ENCODE results near the gene DNAJC8.

DNAJC8 gene

GRCh38 chr1:28249013-28249865 is 16.4 kb upstream of the DNAJC8 start:
- DNase-seq = no peak

GRCh38 chr1:28248273-28249012 is 15.6 kb upstream of the DNAJC8 start:
- DNase-seq = peak; percentile 58 to 76

- DNase-seq = no peak
These were observed 14.9 kb upstream of the DNAJC8 start for GRCh38 chr1:28247612-28248272.

- DNase-seq = no peak
These were observed 13.6 kb upstream of the DNAJC8 start for GRCh38 chr1:28246427-28246832.

- DNase-seq = no peak
These were observed 11.9 kb upstream of the DNAJC8 start for GRCh38 chr1:28244549-28245251.

- no peak for DNase-seq
These were observed 11.0 kb upstream of the DNAJC8 start for GRCh38 chr1:28243685-28244311.

GRCh38 chr1:28241638-28242241 is 8.9 kb upstream of the DNAJC8 start:
- no peak for DNase-seq

- DNase-seq = no peak
These were observed 7.2 kb upstream of the DNAJC8 start for GRCh38 chr1:28240024-28240423.

- DNase-seq = no peak
These were observed 6.2 kb upstream of the DNAJC8 start for GRCh38 chr1:28239004-28239403.

- DNase-seq = no peak
These were observed 4.0 kb upstream of the DNAJC8 start for GRCh38 chr1:28236656-28237322.

GRCh38 chr1:28235755-28236655 is 3.2 kb upstream of the DNAJC8 start, which contains the start of gene ATP5IF1:
ATP5IF1 (plus strand) TSS chr1:28236124; CDS start chr1:28236184, 60 bp downstream.
- DNase-seq = peak; percentile 98 to 99

GRCh38 chr1:28233264-28233606 is 406 bp upstream of the DNAJC8 start:
- no peak for DNase-seq

- no peak for DNase-seq
These were observed 2.8 kb downstream of the DNAJC8 start for GRCh38 chr1:28229996-28230395.

GRCh38 chr1:28229089-28229488 is 3.7 kb downstream of the DNAJC8 start:
- DNase-seq = no peak

- no peak for DNase-seq
These were observed 19.5 kb downstream of the DNAJC8 start for GRCh38 chr1:28213315-28213714.

- DNase-seq = no peak
These were observed 23.1 kb downstream of the DNAJC8 start for GRCh38 chr1:28209700-28210099.

- DNase-seq = peak; percentile 61 to 63
These were observed 23.9 kb downstream of the DNAJC8 start for GRCh38 chr1:28208818-28209441.

GRCh38 chr1:28205243-28205642 is 27.6 kb downstream of the DNAJC8 start:
- DNase-seq = no peak

GRCh38 chr1:28200234-28200873 is 32.5 kb downstream of the DNAJC8 start:
- DNase-seq = no peak

Data from hippocampal formation (tissue), 2 donors.